ENCODE measurements around the gene HIGD1C. TPM values are rescaled to one million over a fixed set of nuclear protein-coding genes. Genes with fewer than 3 reads are reported as not detected.

The HIGD1C gene
- total and polyA plus RNA-seq, 12 donors, result not detected

DNA sequence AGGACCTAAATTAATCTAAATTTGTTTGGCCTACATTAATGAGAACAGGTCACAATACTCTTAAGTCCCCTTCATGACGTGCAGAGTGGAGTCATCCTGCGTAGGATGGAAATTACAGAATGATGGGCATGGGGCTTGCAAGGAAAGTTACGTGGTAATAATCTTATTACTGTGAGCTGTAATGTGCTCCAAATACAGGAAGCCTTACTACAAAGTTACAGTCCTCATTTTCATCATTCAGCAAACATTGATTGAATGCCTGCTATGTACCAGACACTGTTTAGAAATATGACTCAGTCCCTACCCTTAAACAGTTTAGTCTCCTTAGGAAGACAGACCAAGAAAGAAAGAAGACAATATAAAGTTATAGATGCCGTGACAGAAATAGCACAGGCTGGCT, 9.4 kb downstream of the HIGD1C start:
- no peak overlapping the region for H3K4me3 ChIP-seq
- H3K27ac ChIP-seq, result no peak overlapping the region
- no peaks in the 10 kb centered on the region for H3K9me3 ChIP-seq (replicated peaks in 1 of 3)
- H3K36me3 ChIP-seq (replicated peaks in 1 of 2), result no peaks in the 10 kb centered on the region
- no peak for DNase-seq
- H3K27me3 ChIP-seq, result no peaks in the 10 kb centered on the region
- 89 to 99% (median 96%) methylated on average over 4 of the region's 4 CpGs for WGBS, 4 donors
- intact Hi-C loops (cut with DNase I), result loop anchor here in 1 of 2 donors (10.0 kb wide), 1 partner anchor 117 kb away; the partner anchor contains the start of gene TMPRSS12
- TF ChIP-seq, protein P1, sequence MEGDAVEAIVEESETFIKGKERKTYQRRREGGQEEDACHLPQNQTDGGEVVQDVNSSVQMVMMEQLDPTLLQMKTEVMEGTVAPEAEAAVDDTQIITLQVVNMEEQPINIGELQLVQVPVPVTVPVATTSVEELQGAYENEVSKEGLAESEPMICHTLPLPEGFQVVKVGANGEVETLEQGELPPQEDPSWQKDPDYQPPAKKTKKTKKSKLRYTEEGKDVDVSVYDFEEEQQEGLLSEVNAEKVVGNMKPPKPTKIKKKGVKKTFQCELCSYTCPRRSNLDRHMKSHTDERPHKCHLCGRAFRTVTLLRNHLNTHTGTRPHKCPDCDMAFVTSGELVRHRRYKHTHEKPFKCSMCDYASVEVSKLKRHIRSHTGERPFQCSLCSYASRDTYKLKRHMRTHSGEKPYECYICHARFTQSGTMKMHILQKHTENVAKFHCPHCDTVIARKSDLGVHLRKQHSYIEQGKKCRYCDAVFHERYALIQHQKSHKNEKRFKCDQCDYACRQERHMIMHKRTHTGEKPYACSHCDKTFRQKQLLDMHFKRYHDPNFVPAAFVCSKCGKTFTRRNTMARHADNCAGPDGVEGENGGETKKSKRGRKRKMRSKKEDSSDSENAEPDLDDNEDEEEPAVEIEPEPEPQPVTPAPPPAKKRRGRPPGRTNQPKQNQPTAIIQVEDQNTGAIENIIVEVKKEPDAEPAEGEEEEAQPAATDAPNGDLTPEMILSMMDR (IDR thresholded peaks at IDR 0.05), result no peak
- TF ChIP-seq POLR2A (IDR thresholded peaks at IDR 0.05), result no peak
- H3K4me1 ChIP-seq (replicated peaks in 1 of 2), result no peaks in the 10 kb centered on the region

DNA sequence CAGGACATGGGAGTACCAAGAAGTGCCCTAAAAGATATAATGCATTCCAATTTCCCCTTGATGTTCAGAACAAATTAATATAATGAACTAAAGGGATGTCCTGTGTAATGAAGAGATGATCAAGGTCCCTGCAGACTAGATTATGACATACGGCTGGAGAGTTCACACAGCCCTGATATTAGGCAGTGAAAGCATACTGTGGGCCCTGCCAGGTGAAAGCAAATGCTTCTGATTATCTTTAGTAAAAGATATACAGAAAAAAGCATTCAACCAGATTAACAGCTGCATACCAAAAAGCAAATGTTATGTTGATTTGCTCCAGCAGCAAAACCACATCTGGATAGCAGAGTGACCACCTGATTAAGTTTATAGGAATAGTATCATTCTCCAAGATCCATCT, 12.1 kb downstream of the HIGD1C start:
- no peak for DNase-seq
- Histone ChIP-seq H3K4me3 (no peak overlapping the region), H3K27me3 (no peaks in the 10 kb centered on the region), H3K36me3 (replicated peaks in 1 of 2) (peaks cover 0 to 13% of the 10 kb centered on the region in 2 donors), H3K27ac (no peak overlapping the region), H3K9me3 (replicated peaks in 1 of 3) (no peaks in the 10 kb centered on the region), H3K4me1 (replicated peaks in 1 of 2) (no peaks in the 10 kb centered on the region)
- 0 to 81% (median 79%) methylated on average over 1 of the region's 1 CpG for WGBS, 4 donors
- intact Hi-C loops (cut with DNase I), result loop anchor here in 1 of 2 donors (10.0 kb wide), 1 partner anchor 120 kb away; the partner anchor contains the start of gene TMPRSS12
- no peak for TF ChIP-seq POLR2A (IDR thresholded peaks at IDR 0.05)
- TF ChIP-seq, protein P1 (IDR thresholded peaks at IDR 0.05), result no peak

DNA sequence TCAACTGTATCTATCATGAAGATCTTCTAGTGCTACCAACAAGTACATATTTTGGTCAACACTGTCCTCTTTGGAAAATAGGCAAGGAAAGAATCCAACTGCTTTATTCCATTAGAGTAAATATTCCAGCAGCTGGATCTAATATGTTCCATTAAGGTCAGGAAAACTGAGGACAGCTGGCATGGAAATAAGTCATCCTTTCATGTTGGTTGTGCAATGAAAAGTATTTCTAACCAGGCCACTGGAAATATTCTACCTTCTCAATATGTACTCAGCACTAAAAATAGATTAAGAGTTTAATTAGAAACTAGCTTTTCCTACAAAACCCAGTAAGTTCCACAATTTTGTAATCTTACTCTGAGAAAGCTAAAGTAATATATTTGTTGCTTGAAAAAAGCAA, 19.6 kb downstream of the HIGD1C start:
- Histone ChIP-seq H3K27ac (no peak overlapping the region), H3K4me3 (no peak overlapping the region), H3K9me3 (replicated peaks in 1 of 3) (no peaks in the 10 kb centered on the region), H3K36me3 (replicated peaks in 1 of 2) (peaks cover 0 to 13% of the 10 kb centered on the region in 2 donors), H3K27me3 (no peaks in the 10 kb centered on the region), H3K4me1 (replicated peaks in 1 of 2) (no peaks in the 10 kb centered on the region)
- no peak for DNase-seq
- intact Hi-C loops (cut with DNase I), result no loop called here
- TF ChIP-seq, protein P1 (IDR thresholded peaks at IDR 0.05), result no peak
- TF ChIP-seq POLR2A (IDR thresholded peaks at IDR 0.05), result no peak

DNA sequence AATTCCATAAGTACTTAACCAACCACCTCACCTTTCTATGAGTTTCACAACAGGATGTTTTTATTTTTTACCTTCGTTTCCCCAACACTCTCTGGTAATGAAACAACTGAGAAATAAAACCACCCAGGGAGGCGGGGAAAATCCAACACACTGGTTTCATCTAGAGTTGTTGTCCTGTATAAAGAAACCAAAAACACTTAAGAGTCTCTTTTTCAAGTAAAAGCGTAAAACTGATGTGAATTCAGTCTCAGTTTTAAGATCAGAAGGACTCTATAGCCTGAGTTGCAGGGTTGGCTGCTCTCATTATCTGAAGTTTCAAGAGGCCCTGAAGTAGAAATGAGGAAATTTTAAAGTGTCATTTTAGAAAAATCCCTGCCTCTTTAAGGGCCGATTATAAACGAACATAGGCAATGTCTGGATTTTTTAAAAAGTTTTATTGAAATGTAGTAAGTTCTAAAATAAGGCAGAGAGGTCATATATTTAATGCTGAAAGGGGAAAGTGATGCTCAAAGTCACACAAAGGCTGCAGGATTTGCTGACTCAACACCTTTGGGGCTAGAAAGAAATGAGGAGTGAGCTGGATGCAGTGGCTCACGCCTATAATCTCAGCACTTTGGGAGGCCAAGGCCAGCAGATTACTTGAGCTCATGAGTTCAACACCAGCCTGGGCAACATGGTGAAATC, 27.2 kb downstream of the HIGD1C start:
- 80 to 85% (median 83%) methylated on average over 6 of the region's 6 CpGs for WGBS, 4 donors
- no peaks in the 10 kb centered on the region for H3K9me3 ChIP-seq (replicated peaks in 1 of 3)
- H3K27me3 ChIP-seq, result no peaks in the 10 kb centered on the region
- intact Hi-C loops (cut with DNase I), result loop anchor here in 1 of 2 donors (5.0 kb wide), 1 partner anchor 52 kb away; a partner anchor contains a TSS
- H3K4me3 ChIP-seq, result no peak overlapping the region
- H3K36me3 ChIP-seq (replicated peaks in 1 of 2), result peaks cover 0 to 6% of the 10 kb centered on the region in 2 donors
- peaks cover 3% of the 10 kb centered on the region in 2 donors for H3K4me1 ChIP-seq (replicated peaks in 1 of 2)
- TF ChIP-seq, protein P1 (IDR thresholded peaks at IDR 0.05), result no peak
- no peak for TF ChIP-seq POLR2A (IDR thresholded peaks at IDR 0.05)
- H3K27ac ChIP-seq, result no peak overlapping the region
- DNase-seq, result no peak

Data from adrenal gland (tissue), 12 donors.